GM19455 (cell line): ENCODE data around the gene AOX1.
"Not testable (repeated sequence)": the region's sequence is repeated elsewhere in the genome, so short reads cannot be mapped to it uniquely, and the experiment has no call there.

Experiments used
- ATAC-seq: cut with Tn5 transposase; IDR thresholded peaks from one replicate; pipeline ENCODE4 v1.9.1; 2021; ENCODE audit not compliant: unreplicated experiment

AOX1 gene

GRCh38 chr2:200625282-200625681 is 39.5 kb downstream of the AOX1 start:
- no peak for ATAC-seq

GRCh38 chr2:200625958-200626363 is 40.1 kb downstream of the AOX1 start:
- ATAC-seq, result no peak

GRCh38 chr2:200627110-200627770 is 41.4 kb downstream of the AOX1 start:
- no peak for ATAC-seq

- not testable (repeated sequence) for ATAC-seq
Observed at GRCh38 chr2:200628461-200628860, 42.6 kb downstream of the AOX1 start.

- no peak for ATAC-seq
Observed at GRCh38 chr2:200631287-200631686, 45.5 kb downstream of the AOX1 start.

- no peak for ATAC-seq
Observed at GRCh38 chr2:200634231-200634964, 48.6 kb downstream of the AOX1 start.

- ATAC-seq, result no peak
Observed at GRCh38 chr2:200635251-200635650, 49.4 kb downstream of the AOX1 start.

- no peak for ATAC-seq
Observed at GRCh38 chr2:200637901-200638300, 52.1 kb downstream of the AOX1 start.

- no peak for ATAC-seq
Observed at GRCh38 chr2:200640176-200640575, 54.4 kb downstream of the AOX1 start.

GRCh38 chr2:200640901-200641300 is 55.1 kb downstream of the AOX1 start:
- no peak for ATAC-seq

- not testable (repeated sequence) for ATAC-seq
Observed at GRCh38 chr2:200648518-200649281, 62.9 kb downstream of the AOX1 start.

- ATAC-seq, result no peak
Observed at GRCh38 chr2:200649724-200650123, 63.9 kb downstream of the AOX1 start.

- ATAC-seq, result no peak
Observed at GRCh38 chr2:200650195-200650594, 64.4 kb downstream of the AOX1 start.

GRCh38 chr2:200652158-200652557 is 66.3 kb downstream of the AOX1 start:
- ATAC-seq, result no peak

- no peak for ATAC-seq
Observed at GRCh38 chr2:200653021-200653420, 67.2 kb downstream of the AOX1 start.

- no peak for ATAC-seq
Observed at GRCh38 chr2:200654823-200655222, 69.0 kb downstream of the AOX1 start.

GRCh38 chr2:200655918-200656580 is 70.2 kb downstream of the AOX1 start:
- ATAC-seq, result no peak

GRCh38 chr2:200658278-200658864 is 72.6 kb downstream of the AOX1 start:
- ATAC-seq, result no peak

GRCh38 chr2:200659410-200659809 is 73.6 kb downstream of the AOX1 start:
- ATAC-seq, result no peak

- no peak for ATAC-seq
Observed at GRCh38 chr2:200661477-200661876, 75.7 kb downstream of the AOX1 start.

GRCh38 chr2:200662727-200663126 is 76.9 kb downstream of the AOX1 start:
- ATAC-seq, result no peak
